ENCODE measurements around the gene SUN2. TPM values are rescaled to one million over a fixed set of nuclear protein-coding genes. Genes with fewer than 3 reads are reported as not detected.

The SUN2 gene
- total RNA-seq, 4 donors from 2014 or later: 118 to 285 (median 175) TPM

DNA sequence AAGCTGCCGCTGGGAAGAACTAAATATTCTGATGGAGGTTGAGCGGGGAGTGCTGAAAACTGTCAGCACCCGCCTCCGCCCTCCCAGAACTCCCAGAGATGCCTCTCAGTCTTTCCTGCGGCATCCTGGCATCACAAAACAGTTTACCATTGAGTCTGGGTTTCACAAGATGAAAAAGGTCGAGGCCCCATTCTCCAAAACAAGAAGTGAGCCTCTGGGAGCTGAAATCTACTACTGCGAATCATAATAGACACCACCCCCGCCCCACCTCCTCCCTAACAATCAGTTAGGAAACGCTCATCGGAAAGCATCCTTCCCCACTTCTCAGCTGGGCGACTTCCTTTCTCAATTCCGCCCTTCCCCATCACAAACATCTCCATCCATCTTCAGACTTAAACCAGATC is 1.0 kb downstream of the SUN2 start:
- Histone ChIP-seq H3K27me3 (no peaks in the 10 kb centered on the region), H3K27ac (peak overlapping the region; percentile 90 to 92), H3K36me3 (no peaks in the 10 kb centered on the region), H3K4me3 (peak overlapping the region; percentile 41 to 75), H3K4me1 (peaks cover 3 to 10% of the 10 kb centered on the region in 2 donors), H3K9me3 (no peaks in the 10 kb centered on the region)
- intact Hi-C loops (cut with DNase I; ENCODE audit: low total_unique reads): loop anchor here (5.0 kb wide), 1 partner anchor 38 kb away; the partner anchor contains the start of gene DNAL4
- no peak for TF ChIP-seq POLR2A (IDR thresholded peaks at IDR 0.05)
- TF ChIP-seq, protein P1, sequence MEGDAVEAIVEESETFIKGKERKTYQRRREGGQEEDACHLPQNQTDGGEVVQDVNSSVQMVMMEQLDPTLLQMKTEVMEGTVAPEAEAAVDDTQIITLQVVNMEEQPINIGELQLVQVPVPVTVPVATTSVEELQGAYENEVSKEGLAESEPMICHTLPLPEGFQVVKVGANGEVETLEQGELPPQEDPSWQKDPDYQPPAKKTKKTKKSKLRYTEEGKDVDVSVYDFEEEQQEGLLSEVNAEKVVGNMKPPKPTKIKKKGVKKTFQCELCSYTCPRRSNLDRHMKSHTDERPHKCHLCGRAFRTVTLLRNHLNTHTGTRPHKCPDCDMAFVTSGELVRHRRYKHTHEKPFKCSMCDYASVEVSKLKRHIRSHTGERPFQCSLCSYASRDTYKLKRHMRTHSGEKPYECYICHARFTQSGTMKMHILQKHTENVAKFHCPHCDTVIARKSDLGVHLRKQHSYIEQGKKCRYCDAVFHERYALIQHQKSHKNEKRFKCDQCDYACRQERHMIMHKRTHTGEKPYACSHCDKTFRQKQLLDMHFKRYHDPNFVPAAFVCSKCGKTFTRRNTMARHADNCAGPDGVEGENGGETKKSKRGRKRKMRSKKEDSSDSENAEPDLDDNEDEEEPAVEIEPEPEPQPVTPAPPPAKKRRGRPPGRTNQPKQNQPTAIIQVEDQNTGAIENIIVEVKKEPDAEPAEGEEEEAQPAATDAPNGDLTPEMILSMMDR (IDR thresholded peaks at IDR 0.05): no peak
- DNase-seq: peak; percentile 43 to 71

DNA sequence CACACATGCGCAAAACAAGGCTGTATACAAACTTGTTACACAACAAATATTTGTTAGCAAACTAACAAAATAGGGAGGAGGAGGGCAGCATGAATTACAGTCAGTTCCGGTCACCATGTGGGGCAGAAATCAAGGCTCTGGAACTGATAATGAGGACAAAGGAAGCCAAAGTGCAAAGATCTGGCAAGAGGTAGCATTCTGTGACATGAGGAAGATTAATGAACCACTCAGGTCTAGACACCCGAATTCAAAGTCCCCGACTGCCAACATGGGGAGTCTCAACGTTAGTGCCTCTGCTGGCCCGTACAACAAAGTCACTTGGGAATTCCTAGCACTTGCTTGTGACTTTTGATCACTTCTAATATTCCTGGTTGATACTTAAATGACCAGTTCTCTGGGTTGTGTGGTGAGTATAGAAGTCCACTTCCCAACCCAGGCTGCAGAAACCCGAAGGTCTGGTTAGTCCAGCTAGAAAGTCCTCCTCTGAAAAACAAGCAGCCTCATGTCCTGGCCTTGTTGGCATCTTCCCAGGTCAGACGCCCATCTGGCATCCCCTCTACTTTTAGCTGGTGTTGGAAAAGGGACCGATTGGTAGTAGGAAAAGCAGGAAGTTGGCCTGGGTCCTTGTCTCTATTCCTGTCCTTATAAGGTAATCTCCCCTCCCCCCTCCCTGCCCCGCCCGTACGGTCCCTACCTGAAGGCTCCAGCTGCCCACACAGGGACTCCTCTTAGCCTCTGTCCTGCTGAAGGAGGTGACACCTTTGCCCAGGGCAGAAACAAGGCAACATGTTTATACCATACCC is 1.6 kb downstream of the SUN2 start:
- intact Hi-C loops (cut with DNase I; ENCODE audit: low total_unique reads): no loop called here
- TF ChIP-seq, protein P1 (IDR thresholded peaks at IDR 0.05): no peak
- peak in 1 of 2 donors; percentile 6 for TF ChIP-seq POLR2A (IDR thresholded peaks at IDR 0.05)
- peak overlapping the region; percentile 90 to 92 for H3K27ac ChIP-seq
- H3K4me3 ChIP-seq: peak overlapping the region; percentile 41 to 75
- no peaks in the 10 kb centered on the region for H3K9me3 ChIP-seq
- no peaks in the 10 kb centered on the region for H3K36me3 ChIP-seq
- DNase-seq: peak; percentile 74 to 88
- no peaks in the 10 kb centered on the region for H3K27me3 ChIP-seq
- peaks cover 3 to 10% of the 10 kb centered on the region in 2 donors for H3K4me1 ChIP-seq

DNA sequence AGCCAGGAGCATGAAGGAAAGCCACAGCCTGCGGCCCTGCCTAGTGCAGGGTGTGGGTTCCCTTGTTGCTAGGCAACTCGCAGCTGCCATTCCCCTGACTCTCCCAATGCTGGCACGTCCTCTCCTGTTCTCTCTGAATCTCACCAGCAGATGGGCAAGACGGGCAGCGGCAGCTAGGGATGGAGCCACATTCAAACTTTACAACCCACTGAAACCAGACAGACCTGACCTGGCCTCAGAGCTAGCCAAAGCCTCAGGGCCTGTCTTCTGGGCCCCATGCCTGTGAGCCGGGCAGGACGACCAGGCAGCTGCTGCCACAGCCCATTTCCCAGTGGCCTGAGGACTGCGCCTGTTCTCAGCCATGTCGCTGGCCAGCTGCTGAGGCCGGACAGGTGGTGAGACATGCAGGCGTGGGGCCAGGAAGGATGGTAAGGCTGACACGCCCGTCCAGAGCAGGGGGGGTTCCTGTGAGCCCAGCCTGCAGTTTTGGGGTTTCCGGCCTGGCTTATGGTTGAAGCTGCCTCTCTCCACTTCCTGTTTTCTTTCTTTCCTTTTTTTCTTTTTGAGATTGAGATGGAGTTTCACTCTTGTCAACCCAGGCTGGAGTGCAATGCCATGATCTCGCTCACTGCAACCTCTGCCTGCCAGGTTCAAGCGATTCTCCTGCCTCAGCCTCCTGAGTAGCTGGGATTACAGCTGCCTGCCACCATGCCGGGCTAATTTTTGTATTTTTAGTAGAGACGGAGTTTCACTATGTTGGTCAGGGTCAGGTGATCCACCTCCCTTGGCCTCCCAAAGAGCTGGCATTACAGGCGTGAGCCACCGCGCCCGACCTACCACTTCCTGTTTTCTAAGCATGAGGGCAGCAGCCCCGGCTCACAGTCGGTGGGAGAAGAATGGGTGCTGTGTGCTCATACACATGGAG is 4.1 kb downstream of the SUN2 start:
- Histone ChIP-seq H3K4me1 (peaks cover 3 to 10% of the 10 kb centered on the region in 2 donors), H3K27me3 (no peaks in the 10 kb centered on the region), H3K36me3 (no peaks in the 10 kb centered on the region), H3K27ac (no peak overlapping the region), H3K9me3 (no peaks in the 10 kb centered on the region), H3K4me3 (no peak overlapping the region)
- DNase-seq: no peak
- TF ChIP-seq POLR2A (IDR thresholded peaks at IDR 0.05): no peak
- TF ChIP-seq, protein P1 (IDR thresholded peaks at IDR 0.05): no peak
- intact Hi-C loops (cut with DNase I; ENCODE audit: low total_unique reads): no loop called here

DNA sequence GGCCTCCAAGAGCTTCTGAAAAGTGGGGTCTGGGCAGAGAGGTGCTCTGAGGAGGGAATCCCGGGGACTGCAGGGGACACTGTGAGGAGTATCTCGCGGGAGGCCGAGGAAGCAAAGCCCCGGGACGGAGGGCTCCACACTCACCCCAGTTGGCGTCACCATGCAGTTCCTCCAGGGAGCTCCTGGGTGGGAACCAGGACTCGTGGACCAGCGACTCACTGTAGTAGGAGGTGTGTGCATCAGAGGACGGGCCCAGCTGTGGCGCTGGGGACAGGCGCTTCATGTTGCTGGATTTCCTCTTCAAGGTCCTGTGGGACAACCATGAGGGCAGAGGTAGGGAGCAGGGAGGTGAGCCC is 4.8 kb downstream of the SUN2 start:
- Histone ChIP-seq H3K36me3 (no peaks in the 10 kb centered on the region), H3K9me3 (no peaks in the 10 kb centered on the region), H3K4me3 (no peak overlapping the region), H3K27ac (no peak overlapping the region), H3K27me3 (no peaks in the 10 kb centered on the region), H3K4me1 (peaks cover 3 to 10% of the 10 kb centered on the region in 2 donors)
- TF ChIP-seq, protein P1 (IDR thresholded peaks at IDR 0.05): no peak
- TF ChIP-seq POLR2A (IDR thresholded peaks at IDR 0.05): no peak
- intact Hi-C loops (cut with DNase I; ENCODE audit: low total_unique reads): no loop called here
- DNase-seq: no peak

Data from uterus (tissue), 4 donors.